OCI-LY7 (cell line): Measurements from ENCODE around the gene KDSR.

Experiments used
- CTCF ChIP-seq: fragments of 200-600 bp; sonication (generic); conservative IDR thresholded peaks from 2 replicates; pipeline ENCODE4 v1.5.1; 2014; ENCODE audit warnings: mild to moderate bottlenecking, antibody characterized with exemption, low read length, moderate library complexity, mixed read lengths
- EZH2phosphoT487 ChIP-seq: fragments of 200-600 bp; sonication (generic); IDR thresholded peaks from 2 replicates; pipeline ENCODE4 v1.6.1; 2018; ENCODE audit warnings: low read depth, borderline replicate concordance, mild to moderate bottlenecking, mixed run types, antibody characterized with exemption, low read length, moderate library complexity, mixed read lengths

DNA sequence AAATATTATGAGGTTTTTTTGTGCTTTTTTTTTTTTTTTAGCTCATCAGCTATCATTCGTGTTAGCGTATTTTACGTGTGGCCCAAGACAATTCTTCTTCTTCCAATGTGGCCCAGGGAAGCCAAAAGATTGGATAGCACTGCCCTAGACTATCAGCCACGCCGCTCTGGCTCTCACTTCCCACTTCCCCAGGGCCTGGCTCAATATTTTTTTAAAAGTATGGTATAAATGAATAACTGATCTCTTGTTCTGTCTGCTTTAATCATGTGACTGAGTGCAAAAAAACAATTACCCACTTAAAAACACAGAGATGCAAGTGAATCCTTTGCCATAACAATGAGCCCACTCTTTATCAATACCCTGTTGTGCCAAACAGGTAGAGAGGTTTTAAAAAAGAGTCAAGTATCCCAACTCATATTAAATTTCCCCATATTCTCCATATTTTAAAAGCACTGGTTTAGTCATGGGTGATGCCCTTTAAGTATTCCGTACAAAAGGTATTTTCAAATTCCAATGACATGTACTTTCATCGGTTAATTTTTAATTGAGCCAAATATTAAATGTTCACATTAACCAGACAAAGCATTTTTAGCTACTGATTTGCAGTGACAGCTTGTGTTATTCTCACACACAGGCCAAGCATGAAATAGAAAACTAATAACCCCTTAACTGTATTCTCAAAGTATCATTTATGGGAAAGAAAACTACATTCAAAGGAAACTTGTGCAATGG lies 60.0 kb downstream of the KDSR start:
- TF ChIP-seq CTCF (no peak), EZH2phosphoT487 (no peak)
